ENCODE data around the gene PEPD. TPM values are rescaled to one million over a fixed set of nuclear protein-coding genes. Genes with fewer than 3 reads are reported as not detected.

The PEPD gene
- total RNA-seq, 1 experiment from 2014 or later: 83.1 TPM

GRCh38 chr19:33465834-33466233 is 55.8 kb downstream of the PEPD start (continued):
- TF ChIP-seq CDX4 (CRISPR knock-in tag; IDR thresholded peaks at IDR 0.05; ENCODE audit: borderline replicate concordance): no peak
- TF ChIP-seq STAT6 (CRISPR knock-in tag; conservative IDR thresholded peaks at IDR 0.05; ENCODE audit: low read depth): no peak
- no peak for TF ChIP-seq TEAD4 (CRISPR knock-in tag; IDR thresholded peaks at IDR 0.05)
- TF ChIP-seq TP53 (CRISPR knock-in tag; IDR thresholded peaks at IDR 0.05): no peak

GRCh38 chr19:33465371-33465770 is 56.2 kb downstream of the PEPD start:
- H3K9me3 Mint-ChIP-seq: no peaks in the 10 kb centered on the region
- ChIA-PET CTCF (interaction anchor here (1.0 to 1.2 kb wide), 2 partner anchors 35 to 49 kb away, joined by 3 read pairs; no protein-coding TSS in a partner anchor), POLR2A (no interaction called here)
- no peak for DNase-seq (ENCODE audit: low spot score)
- no peak overlapping the region for H3K27ac Mint-ChIP-seq
- no peaks in the 10 kb centered on the region for H3K36me3 Mint-ChIP-seq
- ATAC-seq: no peak
- no peak overlapping the region for H3K4me3 Mint-ChIP-seq
- no peaks in the 10 kb centered on the region for H3K4me1 Mint-ChIP-seq
- H3K27me3 Mint-ChIP-seq (ENCODE audit: low read depth): no peaks in the 10 kb centered on the region
- no peak for TF ChIP-seq ZNF532 (CRISPR knock-in tag; IDR thresholded peaks at IDR 0.05; ENCODE audit: borderline replicate concordance)
- no peak for TF ChIP-seq SMAD3 (CRISPR knock-in tag; IDR thresholded peaks at IDR 0.05; ENCODE audit: borderline replicate concordance)
- no peak for TF ChIP-seq E2F5 (CRISPR knock-in tag; IDR thresholded peaks at IDR 0.05)
- TF ChIP-seq ZNF425 (CRISPR knock-in tag; conservative IDR thresholded peaks at IDR 0.05): no peak
- no peak for TF ChIP-seq ETV6 (CRISPR knock-in tag; IDR thresholded peaks at IDR 0.05)
- TF ChIP-seq FOXJ3 (CRISPR knock-in tag; IDR thresholded peaks at IDR 0.05; ENCODE audit: borderline replicate concordance): no peak
- TF ChIP-seq NR2C2 (CRISPR knock-in tag; IDR thresholded peaks at IDR 0.05): no peak
- no peak for TF ChIP-seq ELF4 (CRISPR knock-in tag; IDR thresholded peaks at IDR 0.05; ENCODE audit: low read depth)
- no peak for TF ChIP-seq MYBL2 (CRISPR knock-in tag; IDR thresholded peaks at IDR 0.05)

Data from WTC11 (cell line).